Measurements from ENCODE around the gene CAMK1D. TPM values are rescaled to one million over a fixed set of nuclear protein-coding genes. Genes with fewer than 3 reads are reported as not detected.

The CAMK1D gene
- total and polyA plus RNA-seq, 2 experiments from 2014 or later, result 3.5 to 6.0 TPM

DNA sequence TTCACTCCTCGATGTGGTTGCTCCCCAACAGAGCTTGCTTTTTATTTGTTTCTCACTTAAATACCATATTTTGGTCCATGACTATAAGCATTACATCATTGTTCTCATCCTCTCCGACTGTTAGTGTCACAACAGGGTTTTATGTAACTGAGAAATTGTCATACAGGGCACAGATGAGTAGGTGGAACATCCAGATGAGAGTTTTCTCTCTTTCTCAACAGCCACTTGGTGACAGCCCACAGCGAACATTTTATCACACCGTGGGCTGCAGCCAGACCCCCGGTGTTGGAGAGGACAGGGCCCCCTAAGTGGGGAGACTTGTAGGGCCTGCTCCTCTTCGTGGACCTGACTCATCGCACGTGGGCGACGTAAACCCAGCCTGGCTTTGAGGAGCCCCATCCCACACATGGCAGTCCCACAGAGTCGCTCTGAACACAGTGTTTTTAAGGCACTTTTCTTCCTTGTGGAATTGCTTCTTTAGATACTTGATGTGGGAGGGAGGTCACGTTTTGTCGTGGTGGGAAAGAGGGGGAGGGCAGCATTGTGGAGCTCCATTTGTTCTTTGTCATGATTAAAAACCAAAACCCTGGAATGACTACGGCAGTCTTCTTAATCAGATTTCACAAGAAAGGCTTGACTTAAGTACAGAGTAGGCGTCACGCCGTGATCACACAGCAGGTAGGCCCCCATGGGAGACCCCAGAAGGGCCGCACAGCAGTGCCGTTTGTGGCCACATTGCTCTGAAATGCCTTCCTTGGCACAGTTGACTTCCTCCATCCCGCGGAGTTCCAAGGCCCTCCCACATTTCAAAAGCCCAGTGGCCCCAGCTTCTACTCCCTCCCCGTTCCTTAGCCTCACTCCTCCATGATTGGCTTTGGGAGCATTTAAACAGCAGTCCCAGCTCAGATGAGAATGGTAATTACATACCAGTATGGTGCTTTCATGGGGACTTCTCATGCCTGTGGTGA, 431.6 kb downstream of the CAMK1D start:
- Histone ChIP-seq H3K27me3 (no peaks in the 10 kb centered on the region), H3K9me2 (replicated peaks; ENCODE audit: insufficient read depth) (no peaks in the 10 kb centered on the region), H3K4me1 (ENCODE audit: insufficient read depth) (peaks cover 8% of the 10 kb centered on the region), H4K20me1 (ENCODE audit: insufficient read depth, poor library complexity, severe bottlenecking) (no peaks in the 10 kb centered on the region), H3K36me3 (replicated peaks; ENCODE audit: insufficient read depth, low read depth) (no peaks in the 10 kb centered on the region), H3K9me3 (ENCODE audit: low read depth) (no peaks in the 10 kb centered on the region), H3K27ac (no peak overlapping the region), H3K4me2 (no peak overlapping the region), H3K4me3 (no peak overlapping the region), H2AFZ (no peak overlapping the region), H3K79me2 (no peaks in the 10 kb centered on the region)
- TF ChIP-seq, protein P1, sequence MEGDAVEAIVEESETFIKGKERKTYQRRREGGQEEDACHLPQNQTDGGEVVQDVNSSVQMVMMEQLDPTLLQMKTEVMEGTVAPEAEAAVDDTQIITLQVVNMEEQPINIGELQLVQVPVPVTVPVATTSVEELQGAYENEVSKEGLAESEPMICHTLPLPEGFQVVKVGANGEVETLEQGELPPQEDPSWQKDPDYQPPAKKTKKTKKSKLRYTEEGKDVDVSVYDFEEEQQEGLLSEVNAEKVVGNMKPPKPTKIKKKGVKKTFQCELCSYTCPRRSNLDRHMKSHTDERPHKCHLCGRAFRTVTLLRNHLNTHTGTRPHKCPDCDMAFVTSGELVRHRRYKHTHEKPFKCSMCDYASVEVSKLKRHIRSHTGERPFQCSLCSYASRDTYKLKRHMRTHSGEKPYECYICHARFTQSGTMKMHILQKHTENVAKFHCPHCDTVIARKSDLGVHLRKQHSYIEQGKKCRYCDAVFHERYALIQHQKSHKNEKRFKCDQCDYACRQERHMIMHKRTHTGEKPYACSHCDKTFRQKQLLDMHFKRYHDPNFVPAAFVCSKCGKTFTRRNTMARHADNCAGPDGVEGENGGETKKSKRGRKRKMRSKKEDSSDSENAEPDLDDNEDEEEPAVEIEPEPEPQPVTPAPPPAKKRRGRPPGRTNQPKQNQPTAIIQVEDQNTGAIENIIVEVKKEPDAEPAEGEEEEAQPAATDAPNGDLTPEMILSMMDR (IDR thresholded peaks at IDR 0.05; ENCODE audit: poor library complexity), result no peak
- no peak for TF ChIP-seq EZH2phosphoT487 (IDR thresholded peaks at IDR 0.05; ENCODE audit: low read depth, severe bottlenecking, unreplicated experiment)
- TF ChIP-seq EZH2 (IDR thresholded peaks at IDR 0.05; ENCODE audit: borderline replicate concordance), result no peak
- no peak for DNase-seq (ENCODE audit: low spot score)
- 88% methylated on average over 22 of the region's 22 CpGs for WGBS (ENCODE audit: low lambda C conversion rate, missing lambda C conversion rate)

DNA sequence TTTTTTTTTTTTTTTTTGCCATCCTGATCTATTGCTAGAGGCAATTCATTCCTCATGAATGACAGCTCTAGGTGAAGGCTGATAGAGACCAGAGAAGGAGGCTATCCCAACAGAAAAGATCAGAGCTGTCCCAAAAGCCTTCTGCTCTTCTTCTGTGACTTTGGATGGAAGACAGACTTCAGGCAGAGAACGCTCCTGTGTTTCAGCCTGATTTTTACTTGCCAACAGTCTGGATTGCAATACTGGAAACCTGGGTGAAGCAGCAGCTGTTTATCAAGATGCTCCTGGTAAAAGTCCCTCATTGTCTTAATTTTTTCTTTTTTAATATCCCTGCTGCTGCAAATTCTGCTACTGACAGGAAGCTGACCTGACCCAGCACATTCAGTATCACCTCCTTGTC, 432.6 kb downstream of the CAMK1D start:
- 65% methylated on average over 1 of the region's 1 CpG for WGBS (ENCODE audit: low lambda C conversion rate, missing lambda C conversion rate)
- no peaks in the 10 kb centered on the region for H3K36me3 ChIP-seq (replicated peaks; ENCODE audit: insufficient read depth, low read depth)
- TF ChIP-seq EZH2phosphoT487 (IDR thresholded peaks at IDR 0.05; ENCODE audit: low read depth, severe bottlenecking, unreplicated experiment) (no peak), EZH2 (IDR thresholded peaks at IDR 0.05; ENCODE audit: borderline replicate concordance) (no peak)
- TF ChIP-seq, protein P1 (IDR thresholded peaks at IDR 0.05; ENCODE audit: poor library complexity), result no peak
- H3K79me2 ChIP-seq, result no peaks in the 10 kb centered on the region
- no peaks in the 10 kb centered on the region for H3K27me3 ChIP-seq
- H3K4me2 ChIP-seq, result no peak overlapping the region
- H3K4me1 ChIP-seq (ENCODE audit: insufficient read depth), result peaks cover 8% of the 10 kb centered on the region
- no peaks in the 10 kb centered on the region for H3K9me2 ChIP-seq (replicated peaks; ENCODE audit: insufficient read depth)
- no peak overlapping the region for H3K4me3 ChIP-seq
- H3K27ac ChIP-seq, result no peak overlapping the region
- H2AFZ ChIP-seq, result no peak overlapping the region
- no peaks in the 10 kb centered on the region for H3K9me3 ChIP-seq (ENCODE audit: low read depth)
- H4K20me1 ChIP-seq (ENCODE audit: insufficient read depth, poor library complexity, severe bottlenecking), result no peaks in the 10 kb centered on the region
- no peak for DNase-seq (ENCODE audit: low spot score)

DNA sequence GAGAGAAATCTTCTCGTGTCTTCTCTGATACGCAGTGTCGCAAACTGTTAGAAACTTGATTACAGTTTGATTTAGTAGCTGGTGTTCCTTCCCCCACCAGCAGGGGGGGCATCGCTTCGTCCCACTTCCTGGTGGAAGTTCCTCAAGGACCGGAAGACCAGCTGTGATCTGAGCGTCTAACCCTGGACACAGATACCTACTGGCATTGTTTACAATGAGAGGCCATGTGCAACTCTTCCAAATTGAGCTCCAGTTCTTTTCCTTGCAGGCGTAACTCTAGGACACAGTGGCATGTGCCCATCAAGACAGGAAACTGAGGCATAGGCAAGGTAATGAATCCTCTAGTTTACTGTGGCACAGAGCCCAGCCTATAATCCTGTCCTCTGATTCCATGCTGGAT, 433.2 kb downstream of the CAMK1D start:
- Histone ChIP-seq H3K27me3 (no peaks in the 10 kb centered on the region), H3K36me3 (replicated peaks; ENCODE audit: insufficient read depth, low read depth) (no peaks in the 10 kb centered on the region), H4K20me1 (ENCODE audit: insufficient read depth, poor library complexity, severe bottlenecking) (no peaks in the 10 kb centered on the region), H3K9me2 (replicated peaks; ENCODE audit: insufficient read depth) (no peaks in the 10 kb centered on the region), H3K27ac (no peak overlapping the region), H3K79me2 (no peaks in the 10 kb centered on the region), H3K9me3 (ENCODE audit: low read depth) (no peaks in the 10 kb centered on the region), H3K4me2 (no peak overlapping the region), H3K4me1 (ENCODE audit: insufficient read depth) (peaks cover 8% of the 10 kb centered on the region), H2AFZ (no peak overlapping the region), H3K4me3 (no peak overlapping the region)
- TF ChIP-seq EZH2 (IDR thresholded peaks at IDR 0.05; ENCODE audit: borderline replicate concordance), result no peak
- TF ChIP-seq EZH2phosphoT487 (IDR thresholded peaks at IDR 0.05; ENCODE audit: low read depth, severe bottlenecking, unreplicated experiment), result no peak
- TF ChIP-seq, protein P1 (IDR thresholded peaks at IDR 0.05; ENCODE audit: poor library complexity), result peak; percentile 52
- DNase-seq (ENCODE audit: low spot score), result peak; percentile 54
- 57% methylated on average over 8 of the region's 8 CpGs for WGBS (ENCODE audit: low lambda C conversion rate, missing lambda C conversion rate)

Measured in hepatocyte (in vitro differentiated cells).